ENCODE data around the gene PKNOX2. TPM values are rescaled to one million over a fixed set of nuclear protein-coding genes. Genes with fewer than 3 reads are reported as not detected.

The PKNOX2 gene
- total RNA-seq, 1 donor from 2014 or later: 12.1 TPM

DNA sequence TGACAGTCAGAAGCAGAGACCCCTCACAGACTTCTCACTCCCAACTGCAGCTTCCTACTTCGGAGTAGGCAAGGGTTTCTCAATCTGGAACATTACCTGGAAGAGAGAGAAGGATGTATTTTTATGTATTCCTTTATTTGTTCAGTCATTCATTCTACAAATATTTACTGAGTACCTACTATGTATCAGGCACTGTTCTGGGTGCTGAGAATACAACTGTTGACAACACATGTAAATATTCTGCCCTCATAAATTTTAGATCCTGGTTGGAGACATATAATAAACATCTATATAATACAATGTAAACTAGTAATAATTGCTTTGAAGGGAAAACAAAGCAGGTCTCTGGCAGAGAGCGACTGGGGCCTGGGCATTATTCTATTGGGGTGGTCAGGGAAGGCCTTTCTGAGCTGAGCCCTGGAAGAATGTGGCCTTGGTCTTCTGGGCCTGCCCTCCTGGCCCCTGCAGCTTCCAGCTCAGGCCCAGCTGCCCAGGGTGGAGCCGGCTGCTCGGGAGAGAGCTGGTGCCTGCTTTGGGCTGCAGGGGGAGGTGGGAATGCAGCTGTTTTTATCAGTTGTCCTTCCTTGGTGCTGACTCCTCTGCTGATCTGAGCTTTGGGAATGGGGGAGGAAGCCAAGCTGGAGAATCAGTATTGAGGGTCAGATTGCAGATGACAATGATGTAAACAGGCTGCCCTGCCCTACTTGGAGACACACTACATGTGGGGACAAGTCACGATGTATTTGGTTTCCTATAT lies 46.8 kb downstream of the PKNOX2 start:
- DNase-seq (ENCODE audit: low spot score in 2 of 2): no peak
- intact Hi-C loops (cut with DNase I): no loop called here
- Histone ChIP-seq H3K27ac (no peak overlapping the region), H3K36me3 (no peaks in the 10 kb centered on the region), H3K27me3 (no peaks in the 10 kb centered on the region), H3K4me1 (peaks cover 0 to 3% of the 10 kb centered on the region in 2 donors), H3K4me3 (no peak overlapping the region), H3K9me3 (no peaks in the 10 kb centered on the region)
- TF ChIP-seq, protein P1, sequence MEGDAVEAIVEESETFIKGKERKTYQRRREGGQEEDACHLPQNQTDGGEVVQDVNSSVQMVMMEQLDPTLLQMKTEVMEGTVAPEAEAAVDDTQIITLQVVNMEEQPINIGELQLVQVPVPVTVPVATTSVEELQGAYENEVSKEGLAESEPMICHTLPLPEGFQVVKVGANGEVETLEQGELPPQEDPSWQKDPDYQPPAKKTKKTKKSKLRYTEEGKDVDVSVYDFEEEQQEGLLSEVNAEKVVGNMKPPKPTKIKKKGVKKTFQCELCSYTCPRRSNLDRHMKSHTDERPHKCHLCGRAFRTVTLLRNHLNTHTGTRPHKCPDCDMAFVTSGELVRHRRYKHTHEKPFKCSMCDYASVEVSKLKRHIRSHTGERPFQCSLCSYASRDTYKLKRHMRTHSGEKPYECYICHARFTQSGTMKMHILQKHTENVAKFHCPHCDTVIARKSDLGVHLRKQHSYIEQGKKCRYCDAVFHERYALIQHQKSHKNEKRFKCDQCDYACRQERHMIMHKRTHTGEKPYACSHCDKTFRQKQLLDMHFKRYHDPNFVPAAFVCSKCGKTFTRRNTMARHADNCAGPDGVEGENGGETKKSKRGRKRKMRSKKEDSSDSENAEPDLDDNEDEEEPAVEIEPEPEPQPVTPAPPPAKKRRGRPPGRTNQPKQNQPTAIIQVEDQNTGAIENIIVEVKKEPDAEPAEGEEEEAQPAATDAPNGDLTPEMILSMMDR (IDR thresholded peaks at IDR 0.05): no peak

DNA sequence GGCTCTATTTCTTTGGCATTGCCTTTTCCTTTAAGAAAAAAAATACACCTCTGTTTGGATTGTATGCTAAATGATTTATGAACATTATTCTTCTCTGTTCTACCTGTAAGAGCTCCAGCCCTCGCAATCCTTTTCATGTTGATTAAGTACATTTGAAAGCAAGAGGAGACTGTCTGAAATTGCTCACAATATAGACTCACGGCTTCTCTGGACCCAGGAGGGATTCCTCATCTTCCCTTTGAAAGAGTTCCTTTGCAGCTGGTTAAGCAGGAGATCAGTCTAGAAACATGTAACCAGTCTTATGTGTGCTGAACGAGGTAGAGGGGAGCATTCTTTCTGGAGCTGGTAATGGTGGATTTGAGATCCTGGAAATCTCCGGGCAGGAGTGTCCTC lies 47.4 kb downstream of the PKNOX2 start:
- TF ChIP-seq, protein P1 (IDR thresholded peaks at IDR 0.05): no peak
- peaks cover 0 to 3% of the 10 kb centered on the region in 2 donors for H3K4me1 ChIP-seq
- H3K27ac ChIP-seq: no peak overlapping the region
- H3K9me3 ChIP-seq: no peaks in the 10 kb centered on the region
- H3K27me3 ChIP-seq: no peaks in the 10 kb centered on the region
- no peak for DNase-seq (ENCODE audit: low spot score in 2 of 2)
- no peak overlapping the region for H3K4me3 ChIP-seq
- intact Hi-C loops (cut with DNase I): no loop called here
- H3K36me3 ChIP-seq: no peaks in the 10 kb centered on the region

DNA sequence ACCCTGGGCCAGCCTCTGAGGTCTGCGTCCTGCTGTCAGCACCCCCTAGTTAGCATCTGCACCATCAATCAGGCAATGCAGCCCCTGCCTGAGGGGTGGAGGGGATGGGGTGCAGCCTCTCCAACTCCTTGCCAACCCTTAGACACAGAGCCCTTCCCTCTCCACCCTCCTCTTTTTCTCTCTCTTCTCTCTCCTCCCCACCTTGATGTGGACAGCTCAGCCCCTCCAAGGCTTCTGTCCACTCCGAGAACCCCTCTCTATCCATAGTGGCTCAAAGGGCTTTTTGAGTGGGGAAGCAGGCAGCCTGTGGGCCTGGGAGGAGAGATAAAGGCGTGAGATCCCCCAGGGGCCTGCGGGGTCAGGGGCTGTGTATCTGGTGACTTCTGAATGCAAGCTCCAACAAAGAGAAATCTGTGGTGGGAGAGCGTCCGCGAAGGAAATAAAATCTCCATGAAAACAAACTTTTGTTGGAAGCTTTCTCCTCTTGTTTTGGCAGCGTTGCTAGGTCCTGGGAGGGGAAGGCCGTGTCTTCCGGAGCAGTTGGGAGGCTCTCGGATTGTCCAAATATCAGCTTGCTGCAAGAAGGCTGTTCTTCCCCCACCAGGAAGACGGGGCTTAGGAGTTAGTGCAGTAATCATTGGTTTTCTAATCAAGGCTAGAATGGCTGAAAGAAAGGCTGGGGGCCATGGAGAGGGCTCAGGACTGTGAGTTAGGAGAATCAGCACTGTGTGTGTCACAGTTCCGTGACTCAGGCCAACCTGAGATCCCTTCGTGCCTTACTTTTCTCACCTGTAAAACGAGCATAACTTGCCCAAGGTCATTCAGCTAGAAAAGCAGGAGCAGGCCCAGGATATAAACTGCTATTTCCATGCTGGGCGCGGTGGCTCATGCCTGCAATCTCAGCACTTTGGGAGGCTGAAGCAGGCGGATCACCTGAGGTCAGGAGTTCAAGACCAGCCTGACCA lies 50.3 kb downstream of the PKNOX2 start:
- Histone ChIP-seq H3K4me1 (peaks cover 0 to 3% of the 10 kb centered on the region in 2 donors), H3K4me3 (no peak overlapping the region), H3K27ac (no peak overlapping the region), H3K36me3 (no peaks in the 10 kb centered on the region), H3K27me3 (no peaks in the 10 kb centered on the region), H3K9me3 (no peaks in the 10 kb centered on the region)
- intact Hi-C loops (cut with DNase I): no loop called here
- TF ChIP-seq, protein P1 (IDR thresholded peaks at IDR 0.05): no peak
- no peak for DNase-seq (ENCODE audit: low spot score in 2 of 2)

DNA sequence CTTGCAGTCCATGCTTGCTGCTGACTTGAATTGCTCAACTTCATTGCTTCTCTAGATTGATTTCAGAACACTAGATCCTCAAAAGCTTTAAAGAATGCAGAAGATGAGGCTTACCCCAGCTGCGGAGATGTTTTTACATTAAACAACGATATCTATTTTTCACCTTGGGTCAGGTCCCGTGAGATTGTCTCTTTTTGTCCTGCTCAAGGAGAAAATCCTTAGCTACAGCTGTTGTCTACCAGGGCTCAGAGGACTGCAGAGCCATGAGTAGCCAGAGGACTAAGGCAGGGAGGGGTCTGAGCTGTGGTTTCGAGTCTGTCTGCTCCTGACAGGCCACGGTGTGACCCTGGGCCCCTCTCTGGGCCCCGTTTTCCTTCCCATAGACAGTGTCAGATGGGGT lies 51.4 kb downstream of the PKNOX2 start:
- H3K27ac ChIP-seq: no peak overlapping the region
- no peaks in the 10 kb centered on the region for H3K9me3 ChIP-seq
- no peak overlapping the region for H3K4me3 ChIP-seq
- no peaks in the 10 kb centered on the region for H3K36me3 ChIP-seq
- TF ChIP-seq, protein P1 (IDR thresholded peaks at IDR 0.05): no peak
- intact Hi-C loops (cut with DNase I): no loop called here
- DNase-seq (ENCODE audit: low spot score in 2 of 2): no peak
- no peaks in the 10 kb centered on the region for H3K27me3 ChIP-seq
- H3K4me1 ChIP-seq: peaks cover 0 to 3% of the 10 kb centered on the region in 2 donors

DNA sequence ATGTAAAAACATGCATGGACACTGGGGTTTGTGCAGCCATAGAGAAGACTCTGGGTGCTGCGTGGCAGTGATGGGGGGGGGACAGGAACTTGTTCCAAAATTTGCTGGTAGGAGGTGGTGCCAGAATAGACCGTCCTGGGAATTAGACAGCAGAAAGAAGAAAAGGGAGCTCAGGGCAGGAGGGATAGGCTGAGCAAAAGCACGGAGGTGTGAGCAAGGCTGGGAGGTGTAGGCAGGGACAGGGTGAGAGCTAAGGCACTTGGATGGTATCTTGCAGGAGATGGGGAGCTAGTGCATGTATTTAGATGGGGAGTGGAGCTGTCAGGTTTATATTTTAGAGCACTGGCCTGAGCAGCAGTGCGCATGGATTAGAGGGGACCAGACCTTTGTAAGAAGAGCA lies 53.8 kb downstream of the PKNOX2 start:
- Histone ChIP-seq H3K27me3 (no peaks in the 10 kb centered on the region), H3K27ac (no peak overlapping the region), H3K4me1 (peaks cover 0 to 3% of the 10 kb centered on the region in 2 donors), H3K36me3 (no peaks in the 10 kb centered on the region), H3K4me3 (no peak overlapping the region), H3K9me3 (no peaks in the 10 kb centered on the region)
- TF ChIP-seq, protein P1 (IDR thresholded peaks at IDR 0.05): no peak
- intact Hi-C loops (cut with DNase I): no loop called here
- DNase-seq (ENCODE audit: low spot score in 2 of 2): no peak

All from ascending aorta (tissue), 2 donors.